ENCODE measurements around the gene BRD3OS.

BRD3OS gene

GRCh38 chr9:134035041-134036039 lies 10.1 kb downstream of the BRD3OS start:
- no peak for DNase-seq

GRCh38 chr9:134036130-134036529 lies 10.8 kb downstream of the BRD3OS start:
- no peak for DNase-seq

GRCh38 chr9:134037641-134038040 lies 12.4 kb downstream of the BRD3OS start:
- no peak for DNase-seq

GRCh38 chr9:134039386-134040175 lies 14.3 kb downstream of the BRD3OS start:
- no peak for DNase-seq

- no peak for DNase-seq
Observed at GRCh38 chr9:134040176-134040565, 14.9 kb downstream of the BRD3OS start.

GRCh38 chr9:134040781-134041648 lies 15.7 kb downstream of the BRD3OS start:
- no peak for DNase-seq

- no peak for DNase-seq
Observed at GRCh38 chr9:134041649-134041962, 16.3 kb downstream of the BRD3OS start.

- no peak for DNase-seq
Observed at GRCh38 chr9:134043531-134043988, 18.3 kb downstream of the BRD3OS start.

- no peak for DNase-seq
Observed at GRCh38 chr9:134044944-134045343, 19.7 kb downstream of the BRD3OS start.

- no peak for DNase-seq
Observed at GRCh38 chr9:134045841-134046544, 20.7 kb downstream of the BRD3OS start.

- DNase-seq: no peak
Observed at GRCh38 chr9:134046894-134047681, 21.8 kb downstream of the BRD3OS start.

GRCh38 chr9:134047868-134048581 lies 22.7 kb downstream of the BRD3OS start:
- no peak for DNase-seq

GRCh38 chr9:134048582-134048968 lies 23.3 kb downstream of the BRD3OS start:
- no peak for DNase-seq

GRCh38 chr9:134049236-134049635 lies 24.0 kb downstream of the BRD3OS start:
- DNase-seq: no peak

GRCh38 chr9:134049772-134050588 lies 24.7 kb downstream of the BRD3OS start:
- DNase-seq: no peak

GRCh38 chr9:134050726-134051125 lies 25.4 kb downstream of the BRD3OS start:
- DNase-seq: no peak

GRCh38 chr9:134051319-134051718 lies 26.0 kb downstream of the BRD3OS start:
- DNase-seq: no peak

- DNase-seq: no peak
Observed at GRCh38 chr9:134052491-134052890, 27.2 kb downstream of the BRD3OS start.

- no peak for DNase-seq
Observed at GRCh38 chr9:134052941-134053340, 27.7 kb downstream of the BRD3OS start.

GRCh38 chr9:134053401-134053871 lies 28.2 kb downstream of the BRD3OS start:
- DNase-seq: no peak

All from stimulated activated CD4-positive, alpha-beta T cell treated with anti-CD3 and anti-CD28 coated beads, Interleukin-4, amount 100 ng/mL, for 4 hours (primary cell).